K562 (cell line): ENCODE results near the gene TMSB10. TPM values are rescaled to one million over a fixed set of nuclear protein-coding genes. Genes with fewer than 3 reads are reported as not detected.
A peak's percentile ranks its signal among the peaks of the same experiment; 100 is the strongest.

Experiments
- EGR1 ChIP-seq: fragments of 450-650 bp; conservative IDR thresholded peaks from 2 replicates; pipeline ENCODE4 v1.6.1; 2017; ENCODE audit warnings: mild to moderate bottlenecking
- ERF ChIP-seq: fragments of 450-650 bp; formaldehyde crosslinking; IDR thresholded peaks from 2 replicates; pipeline ENCODE4 v1.4.0; 2020; ENCODE audit warnings: mild to moderate bottlenecking, mixed read lengths
- FOXM1 ChIP-seq, 2 experiments: fragments of 450-650 bp in 1 of 2; sonication (generic) in 1 of 2; formaldehyde crosslinking in 1 of 2; IDR thresholded peaks; 2 replicates each; pipeline versions ENCODE4 v1.6.1 to v1.9.0; 2017 to 2022; ENCODE audit warnings: low read depth in 2 of 2, mild to moderate bottlenecking in 2 of 2, missing genetic modification reagents in 1 of 2, moderate library complexity in 1 of 2
- HIVEP1 ChIP-seq: fragments of 250-450 bp; sonication (Bioruptor Pico); IDR thresholded peaks from 2 replicates; pipeline ENCODE4 v1.4.0; 2020; ENCODE audit warnings: mild to moderate bottlenecking
- L3MBTL2 ChIP-seq: fragments of 450-650 bp; IDR thresholded peaks from 2 replicates; pipeline ENCODE4 v1.6.1; 2016; ENCODE audit warnings: mild to moderate bottlenecking, moderate library complexity
- LCOR ChIP-seq: sonication (generic); formaldehyde crosslinking; IDR thresholded peaks from 2 replicates; pipeline ENCODE4 v1.8.0; 2022; ENCODE audit warnings: mild to moderate bottlenecking, missing genetic modification reagents
- NCOR1 ChIP-seq: fragments of 450-650 bp; IDR thresholded peaks from 2 replicates; pipeline ENCODE4 v1.6.1; 2016; ENCODE audit warnings: mild to moderate bottlenecking, moderate library complexity
- POLR2A ChIP-seq: fragments of 450-650 bp; conservative IDR thresholded peaks from 2 replicates; pipeline ENCODE4 v1.6.1; 2016
- RCOR1 ChIP-seq, 2 experiments: IDR thresholded peaks; 2 replicates each; pipeline ENCODE4 v1.6.1; 2012; ENCODE audit warnings: low read depth in 2 of 2, low read length in 2 of 2, borderline replicate concordance in 1 of 2, improper control_type of control experiment in 1 of 2
- SMARCC2 ChIP-seq: fragments of 450-650 bp; IDR thresholded peaks from 2 replicates; pipeline ENCODE4 v1.6.1; 2017; ENCODE audit warnings: antibody characterized with exemption, moderate library complexity, mild to moderate bottlenecking, low read depth
- TEAD1 ChIP-seq, 2 experiments: fragments of 450-650 bp in 1 of 2; sonication (generic) in 1 of 2; formaldehyde crosslinking; IDR thresholded peaks; 2 replicates each; pipeline versions ENCODE4 v1.4.0 to v1.8.0; 2020 to 2022; ENCODE audit warnings: mild to moderate bottlenecking in 2 of 2, missing genetic modification reagents in 1 of 2
- XRCC3 ChIP-seq: fragments of 450-650 bp; IDR thresholded peaks from 2 replicates; pipeline ENCODE4 v1.6.1; 2017; ENCODE audit warnings: mild to moderate bottlenecking, moderate library complexity
- ZFPM2 ChIP-seq: fragments of 250-450 bp; sonication (Bioruptor Pico); IDR thresholded peaks from 2 replicates; pipeline ENCODE4 v1.5.1; 2022; ENCODE audit warnings: mild to moderate bottlenecking
- ZNF830 ChIP-seq: fragments of 250-450 bp; sonication (Bioruptor Pico); IDR thresholded peaks from 2 replicates; pipeline ENCODE4 v1.5.0; 2021; ENCODE audit warnings: mild to moderate bottlenecking
- polyA plus RNA-seq, 8 experiments: library from polyadenylated mRNA; depleted of rRNA in 4 of 8; stranded (reverse) in 5 of 8; unstranded in 3 of 8; fragments of >200 nt; fragmentation: Nextera tagmentation in 2 of 8; fragmentation: Illumina TruSeq in 1 of 8; extraction: Ambion mirVana in 2 of 8; extraction: Trizol in 1 of 8; gene quantifications; 2 replicates each; pipeline versions ENCODE4 v1.2.1 to v1.2.3, GENCODE V29; 2011 to 2014; ENCODE audit warnings: inconsistent platforms in 1 of 8, missing spikeins in 1 of 8
- total RNA-seq, 7 experiments: library from RNA; depleted of rRNA in 6 of 7; stranded (reverse); fragments of >200 nt in 6 of 7; fragmentation: Illumina TruSeq in 2 of 7; extraction: Trizol in 2 of 7; gene quantifications; 2 replicates each; pipeline versions ENCODE4 v1.2.1 to v1.2.3, GENCODE V29; 2011 to 2021; ENCODE audit warnings: low replicate concordance in 1 of 7
- TF ChIP-seq, protein P1 (sequence below): sonication (generic); formaldehyde crosslinking; IDR thresholded peaks from 2 replicates; pipeline ENCODE4 v1.8.0; 2022; ENCODE audit warnings: missing genetic modification reagents, mild to moderate bottlenecking, moderate library complexity, borderline replicate concordance
- TF ChIP-seq, protein P2 (sequence below): fragments of 450-650 bp; IDR thresholded peaks from one replicate; pipeline ENCODE4 v1.6.1; 2018; ENCODE audit warnings: mild to moderate bottlenecking, moderate library complexity; ENCODE audit not compliant: partially characterized antibody
- TF ChIP-seq, protein P3 (sequence below), 2 experiments: fragments of 450-650 bp; conservative IDR thresholded peaks; 2 replicates each; pipeline ENCODE4 v1.6.1; 2017; ENCODE audit warnings: mild to moderate bottlenecking in 2 of 2, moderate library complexity in 2 of 2
- TF ChIP-seq, protein P4 (sequence below): sonication (generic); IDR thresholded peaks from 2 replicates; pipeline ENCODE4 v1.6.1; 2016
- TF ChIP-seq, protein P5 (sequence below), 3 experiments: fragments of 200-800 bp in 1 of 3; sonication (Bioruptor generic) in 1 of 3; sonication (generic) in 1 of 3; formaldehyde crosslinking in 1 of 3; IDR thresholded peaks; 2 replicates each; pipeline versions ENCODE4 v1.6.1 to v1.8.0; 2016 to 2022; ENCODE audit warnings: mild to moderate bottlenecking in 2 of 3, missing compliant biosample characterization in 2 of 3, missing genetic modification characterization in 2 of 3, missing genetic modification reagents in 1 of 3

TMSB10 gene
- total and polyA plus RNA-seq, 9 of the 15 experiments (the other 6 are each of a cell fraction or from before 2014, with no cell fraction given) = 382 to 2,226 (median 959) TPM

DNA sequence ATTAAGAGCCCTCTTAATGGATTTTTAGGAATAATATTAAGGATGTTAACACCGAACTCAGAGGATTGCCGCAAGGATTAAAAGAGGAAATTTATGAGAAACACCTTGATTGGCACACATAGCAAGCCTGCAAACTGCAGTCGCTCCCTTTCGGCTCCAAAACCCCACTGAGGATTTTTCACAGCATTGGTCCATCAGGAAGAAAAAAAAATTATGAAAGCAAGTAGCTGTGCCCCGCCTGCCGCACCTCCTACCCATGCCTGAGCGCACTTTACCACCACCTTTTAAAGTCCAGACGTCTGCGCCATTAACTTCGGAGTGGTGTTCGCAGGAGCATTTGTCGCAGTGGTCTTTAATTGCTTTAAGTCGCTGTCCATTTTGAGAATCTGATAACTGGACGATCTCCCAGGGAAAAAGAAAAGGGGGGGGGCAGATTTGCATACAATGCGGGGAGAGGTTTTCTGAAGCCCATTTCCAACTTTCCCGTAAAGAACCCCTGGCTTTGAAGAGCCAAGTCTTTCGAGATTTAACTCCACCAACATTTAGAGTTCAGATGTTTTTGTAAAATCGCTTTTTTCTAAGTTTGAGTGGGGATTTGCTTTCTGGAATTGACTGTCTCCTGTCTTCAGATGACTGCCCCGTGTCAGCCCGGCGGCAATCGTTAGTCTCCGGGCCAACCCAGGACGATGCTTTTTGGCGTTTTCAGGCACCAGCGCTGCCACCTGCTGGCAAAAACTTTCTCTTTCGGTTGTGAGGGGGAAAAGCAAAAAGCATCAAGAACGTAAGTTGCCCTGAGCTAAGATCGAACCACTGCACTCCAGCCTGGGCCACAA, 23.7 kb upstream of the TMSB10 start (continued):
- TF ChIP-seq, protein P1, sequence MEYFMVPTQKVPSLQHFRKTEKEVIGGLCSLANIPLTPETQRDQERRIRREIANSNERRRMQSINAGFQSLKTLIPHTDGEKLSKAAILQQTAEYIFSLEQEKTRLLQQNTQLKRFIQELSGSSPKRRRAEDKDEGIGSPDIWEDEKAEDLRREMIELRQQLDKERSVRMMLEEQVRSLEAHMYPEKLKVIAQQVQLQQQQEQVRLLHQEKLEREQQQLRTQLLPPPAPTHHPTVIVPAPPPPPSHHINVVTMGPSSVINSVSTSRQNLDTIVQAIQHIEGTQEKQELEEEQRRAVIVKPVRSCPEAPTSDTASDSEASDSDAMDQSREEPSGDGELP (CRISPR knock-in tag) = peak; percentile 15; the same call in 1 of the 2 replicates
- no peak for TF ChIP-seq ZFPM2
- TF ChIP-seq, protein P2, sequence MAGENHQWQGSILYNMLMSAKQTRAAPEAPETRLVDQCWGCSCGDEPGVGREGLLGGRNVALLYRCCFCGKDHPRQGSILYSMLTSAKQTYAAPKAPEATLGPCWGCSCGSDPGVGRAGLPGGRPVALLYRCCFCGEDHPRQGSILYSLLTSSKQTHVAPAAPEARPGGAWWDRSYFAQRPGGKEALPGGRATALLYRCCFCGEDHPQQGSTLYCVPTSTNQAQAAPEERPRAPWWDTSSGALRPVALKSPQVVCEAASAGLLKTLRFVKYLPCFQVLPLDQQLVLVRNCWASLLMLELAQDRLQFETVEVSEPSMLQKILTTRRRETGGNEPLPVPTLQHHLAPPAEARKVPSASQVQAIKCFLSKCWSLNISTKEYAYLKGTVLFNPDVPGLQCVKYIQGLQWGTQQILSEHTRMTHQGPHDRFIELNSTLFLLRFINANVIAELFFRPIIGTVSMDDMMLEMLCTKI = no peak
- TF ChIP-seq, protein P3, sequence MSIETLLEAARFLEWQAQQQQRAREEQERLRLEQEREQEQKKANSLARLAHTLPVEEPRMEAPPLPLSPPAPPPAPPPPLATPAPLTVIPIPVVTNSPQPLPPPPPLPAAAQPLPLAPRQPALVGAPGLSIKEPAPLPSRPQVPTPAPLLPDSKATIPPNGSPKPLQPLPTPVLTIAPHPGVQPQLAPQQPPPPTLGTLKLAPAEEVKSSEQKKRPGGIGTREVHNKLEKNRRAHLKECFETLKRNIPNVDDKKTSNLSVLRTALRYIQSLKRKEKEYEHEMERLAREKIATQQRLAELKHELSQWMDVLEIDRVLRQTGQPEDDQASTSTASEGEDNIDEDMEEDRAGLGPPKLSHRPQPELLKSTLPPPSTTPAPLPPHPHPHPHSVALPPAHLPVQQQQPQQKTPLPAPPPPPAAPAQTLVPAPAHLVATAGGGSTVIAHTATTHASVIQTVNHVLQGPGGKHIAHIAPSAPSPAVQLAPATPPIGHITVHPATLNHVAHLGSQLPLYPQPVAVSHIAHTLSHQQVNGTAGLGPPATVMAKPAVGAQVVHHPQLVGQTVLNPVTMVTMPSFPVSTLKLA (conservative IDR thresholded peaks at IDR 0.05) = no peak
- TF ChIP-seq HIVEP1 (CRISPR knock-in tag) = no peak
- no peak for TF ChIP-seq XRCC3
- TF ChIP-seq, protein P4, sequence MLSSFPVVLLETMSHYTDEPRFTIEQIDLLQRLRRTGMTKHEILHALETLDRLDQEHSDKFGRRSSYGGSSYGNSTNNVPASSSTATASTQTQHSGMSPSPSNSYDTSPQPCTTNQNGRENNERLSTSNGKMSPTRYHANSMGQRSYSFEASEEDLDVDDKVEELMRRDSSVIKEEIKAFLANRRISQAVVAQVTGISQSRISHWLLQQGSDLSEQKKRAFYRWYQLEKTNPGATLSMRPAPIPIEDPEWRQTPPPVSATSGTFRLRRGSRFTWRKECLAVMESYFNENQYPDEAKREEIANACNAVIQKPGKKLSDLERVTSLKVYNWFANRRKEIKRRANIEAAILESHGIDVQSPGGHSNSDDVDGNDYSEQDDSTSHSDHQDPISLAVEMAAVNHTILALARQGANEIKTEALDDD = peak; percentile 45; the same call in 1 of the 2 replicates
- no peak for TF ChIP-seq EGR1
- TF ChIP-seq FOXM1 (IDR thresholded peaks at IDR 0.05; ENCODE audit: low read depth) = no peak
- TF ChIP-seq FOXM1 (CRISPR knock-in tag; IDR thresholded peaks at IDR 0.05; ENCODE audit: low read depth) = no peak
- TF ChIP-seq RCOR1 (IDR thresholded peaks at IDR 0.05; ENCODE audit: borderline replicate concordance in 1 of 2, low read depth in 2 of 2, low read length in 2 of 2) = peak in 1 of 2 experiments; percentile 76; a peak in 2 of 4 replicates
- TF ChIP-seq ERF (CRISPR knock-in tag) = no peak
- TF ChIP-seq, protein P5, sequence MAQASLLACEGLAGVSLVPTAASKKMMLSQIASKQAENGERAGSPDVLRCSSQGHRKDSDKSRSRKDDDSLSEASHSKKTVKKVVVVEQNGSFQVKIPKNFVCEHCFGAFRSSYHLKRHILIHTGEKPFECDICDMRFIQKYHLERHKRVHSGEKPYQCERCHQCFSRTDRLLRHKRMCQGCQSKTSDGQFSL (CRISPR knock-in tag; IDR thresholded peaks at IDR 0.05) = no peak
- TF ChIP-seq, protein P5 (tag; IDR thresholded peaks at IDR 0.05) = 0 out of 4 replicates have a peak, but pooled peaks of 1 of the 2 experiments have one; percentile 68
- TF ChIP-seq TEAD1 (CRISPR knock-in tag; IDR thresholded peaks at IDR 0.05) = no peak
- TF ChIP-seq SMARCC2 = no peak
- TF ChIP-seq L3MBTL2 = peak; percentile 40; the same call in 1 of the 2 replicates
- peak; percentile 58; the same call in 1 of the 2 replicates for TF ChIP-seq LCOR (CRISPR knock-in tag)
- TF ChIP-seq POLR2A = no peak
- TF ChIP-seq ZNF830 (CRISPR knock-in tag) = no peak
- no peak for TF ChIP-seq NCOR1
